ENCODE measurements around the gene MATN3.

- TF ChIP-seq ZBTB34 (CRISPR knock-in tag; IDR thresholded peaks at IDR 0.05) (no peak), ATF7 (IDR thresholded peaks at IDR 0.05) (no peak), ETV6 (IDR thresholded peaks at IDR 0.05; ENCODE audit: borderline replicate concordance in 1 of 2, low read depth in 2 of 2, low read length in 1 of 2) (no peak), ETV6 (CRISPR knock-in tag; IDR thresholded peaks at IDR 0.05; ENCODE audit: borderline replicate concordance) (no peak), MNT (conservative IDR thresholded peaks at IDR 0.05) (no peak), JUNB (CRISPR knock-in tag; conservative IDR thresholded peaks at IDR 0.05) (no peak), PHB2 (IDR thresholded peaks at IDR 0.05; ENCODE audit: low read depth) (no peak), NR1H2 (CRISPR knock-in tag; IDR thresholded peaks at IDR 0.05) (no peak), TCF15 (CRISPR knock-in tag; IDR thresholded peaks at IDR 0.05) (no peak), RCOR1 (IDR thresholded peaks at IDR 0.05; ENCODE audit: borderline replicate concordance in 1 of 2, low read depth in 2 of 2, low read length in 2 of 2) (no peak), CTCF (IDR thresholded peaks at IDR 0.05 in 2 of 3, conservative IDR thresholded peaks at IDR 0.05 in 1 of 3; ENCODE audit: insufficient read depth in 2 of 3, low read depth in 1 of 3, low read length in 3 of 3) (no peak), CHAMP1 (IDR thresholded peaks at IDR 0.05) (no peak), ZNF274 (IDR thresholded peaks at IDR 0.05; ENCODE audit: borderline replicate concordance, low read depth, low read length) (no peak), CC2D1A (IDR thresholded peaks at IDR 0.05) (no peak)
These were observed 41.7 kb upstream of the MATN3 start for GRCh38 chr2:20054119-20054518.

Measured in K562 (cell line).